ENCODE measurements around the gene SHOC2.

SHOC2 gene

GRCh38 chr10:110947061-110947595 lies 27.7 kb downstream of the SHOC2 start:
- DNase-seq, result no peak

GRCh38 chr10:110951381-110951780 lies 32.0 kb downstream of the SHOC2 start:
- DNase-seq, result no peak

DNA sequence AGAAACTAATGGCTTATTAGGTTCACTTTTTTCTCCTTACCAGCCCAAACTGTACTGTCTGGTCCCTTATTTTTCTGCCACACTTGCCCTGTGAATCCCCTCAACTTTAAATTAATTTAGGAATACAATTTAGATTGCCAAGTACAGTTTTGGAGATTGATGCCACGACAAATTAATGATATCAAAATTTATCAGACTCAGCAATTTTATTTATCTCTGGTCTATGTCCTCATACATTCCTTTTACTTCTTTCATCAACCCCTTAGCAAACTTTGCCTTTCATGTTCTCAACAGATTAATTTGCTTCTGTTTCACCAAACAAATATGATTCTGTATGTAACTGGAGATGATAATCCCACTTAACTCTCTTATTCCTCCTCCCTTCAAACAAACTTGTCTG lies 38.2 kb downstream of the SHOC2 start:
- DNase-seq, result no peak

DNA sequence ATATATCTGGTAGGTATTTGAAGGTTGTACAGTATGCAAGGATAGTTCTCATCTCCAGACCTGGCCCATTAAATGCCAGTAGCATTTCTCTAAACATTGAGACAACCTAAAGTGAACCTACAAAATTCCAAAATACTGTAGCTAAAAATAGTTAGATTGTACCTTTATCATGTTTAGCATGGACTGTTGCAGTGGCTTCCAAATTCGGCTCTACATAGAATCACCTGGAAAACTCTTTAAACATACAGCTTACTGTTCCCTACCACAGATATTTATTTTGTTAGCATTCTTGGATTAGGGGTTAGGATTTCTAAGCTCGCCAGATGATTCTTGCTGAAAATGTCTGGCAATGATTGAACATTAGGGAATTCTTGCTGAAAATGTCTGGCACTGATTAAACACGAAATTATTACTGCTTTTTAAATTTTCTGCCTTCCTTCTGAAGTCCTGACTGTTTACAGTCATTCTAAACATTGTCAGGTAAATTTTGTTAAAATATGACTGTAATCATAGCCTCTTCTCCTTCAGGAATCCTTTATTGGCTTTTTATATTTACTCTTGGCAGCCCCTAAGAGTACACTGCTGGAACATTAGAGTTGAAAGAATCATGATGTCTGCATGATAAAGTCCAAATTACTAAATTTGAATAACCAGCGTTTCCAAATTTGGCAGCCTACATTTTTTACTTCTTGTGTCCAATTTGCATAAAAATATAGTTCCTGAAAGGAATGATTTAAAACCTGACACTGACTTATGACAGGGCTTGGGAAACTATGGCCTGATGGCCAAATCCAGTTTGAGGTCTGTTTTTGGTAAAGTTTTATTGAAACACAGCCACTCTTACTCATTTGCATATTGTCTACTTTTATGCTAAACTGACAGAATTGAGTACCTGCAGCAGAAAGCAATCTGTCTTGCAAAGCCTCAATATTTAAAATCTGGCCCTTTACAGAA lies 40.3 kb downstream of the SHOC2 start:
- DNase-seq, result no peak

- DNase-seq, result no peak
These were observed 40.9 kb downstream of the SHOC2 start for GRCh38 chr10:110960333-110960712.

- no peak for DNase-seq
These were observed 43.0 kb downstream of the SHOC2 start for GRCh38 chr10:110962443-110962842.

DNA sequence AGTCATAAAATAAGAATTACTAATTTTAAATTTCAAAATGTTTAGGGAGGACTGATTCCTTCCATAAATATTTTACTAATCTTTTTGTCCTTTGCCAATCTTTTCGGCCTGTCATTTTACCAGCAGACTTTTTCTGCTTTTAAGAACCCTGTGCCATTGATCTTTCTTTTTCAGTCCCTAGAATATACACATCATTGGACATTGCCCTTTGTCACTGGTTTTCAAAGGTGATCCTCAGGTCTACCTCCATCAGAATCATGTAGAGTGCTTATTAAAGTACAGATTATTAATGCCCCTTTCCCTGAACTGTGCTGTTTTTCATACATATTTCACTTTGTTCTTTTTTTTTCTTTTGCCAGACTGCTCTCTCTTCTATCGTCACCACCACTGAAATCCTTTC lies 43.8 kb downstream of the SHOC2 start:
- no peak for DNase-seq

GRCh38 chr10:110964681-110965080 lies 45.3 kb downstream of the SHOC2 start:
- DNase-seq, result no peak

- no peak for DNase-seq
These were observed 45.8 kb downstream of the SHOC2 start for GRCh38 chr10:110965216-110965615.

- no peak for DNase-seq
These were observed 46.7 kb downstream of the SHOC2 start for GRCh38 chr10:110966146-110966545.

DNA sequence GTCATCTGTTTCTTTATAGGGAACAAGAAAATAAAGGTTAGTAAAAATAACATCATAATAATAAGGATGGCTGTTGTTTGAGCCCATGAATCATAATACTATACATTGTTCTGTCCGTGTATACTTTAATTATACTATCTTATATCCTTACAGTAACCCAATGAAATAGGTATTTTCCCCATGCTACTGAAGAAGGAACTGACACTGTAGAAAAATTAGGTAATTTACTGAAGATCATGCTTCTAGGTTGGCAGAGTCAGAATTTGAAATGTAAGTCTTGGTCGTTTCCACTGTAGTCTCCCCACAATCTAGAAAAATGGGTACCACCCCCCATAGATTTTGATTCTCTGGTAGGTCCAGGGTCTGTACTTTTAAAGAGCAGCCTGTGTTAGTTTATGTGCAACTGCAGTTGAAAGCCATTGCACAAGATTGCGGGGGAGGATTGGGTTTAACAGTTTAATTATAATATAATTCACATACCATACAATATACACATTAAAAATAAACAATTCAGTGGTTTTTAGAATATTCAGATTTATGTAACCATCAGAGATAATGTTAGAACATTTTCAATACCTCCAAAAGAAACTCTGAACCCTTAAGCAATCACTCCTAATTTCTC lies 47.7 kb downstream of the SHOC2 start:
- peak; percentile 15 for DNase-seq

DNA sequence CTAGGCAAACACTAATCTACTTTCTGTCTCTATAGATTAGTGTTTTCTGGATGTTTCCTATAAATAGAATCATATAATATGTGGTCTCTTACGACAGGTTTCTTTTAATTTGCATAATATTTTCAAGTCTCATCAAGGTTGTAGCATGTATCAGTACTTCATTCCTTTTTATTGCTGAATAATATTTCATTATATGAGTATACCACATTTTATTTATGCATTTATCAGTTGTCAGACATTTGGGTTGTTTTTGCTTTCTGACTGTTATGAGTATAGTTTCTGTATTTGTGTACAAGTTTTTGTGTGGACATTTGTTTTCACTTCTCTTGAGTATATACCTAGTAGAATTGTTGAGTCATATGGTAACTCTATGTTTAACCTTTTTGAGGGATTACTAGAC lies 48.2 kb downstream of the SHOC2 start:
- DNase-seq, result no peak

- DNase-seq, result no peak
These were observed 49.8 kb downstream of the SHOC2 start for GRCh38 chr10:110969183-110969582.

DNA sequence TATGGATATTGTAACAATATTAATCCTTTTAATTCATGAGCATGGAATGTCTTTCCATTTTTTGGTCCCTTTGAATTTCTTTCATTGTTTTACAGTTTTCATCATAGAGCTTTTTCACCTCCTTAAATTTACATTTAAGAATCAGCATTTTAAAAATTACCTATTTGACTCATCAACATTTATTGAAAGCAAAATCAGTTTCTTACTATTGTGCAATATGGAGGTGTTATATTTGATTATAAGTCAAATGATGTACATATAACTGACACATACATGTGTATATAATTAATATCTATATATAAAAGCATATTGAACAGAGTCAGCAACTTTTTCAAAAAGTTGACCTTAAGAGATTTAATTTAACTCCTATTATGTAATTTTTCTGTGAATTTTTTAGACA lies 52.2 kb downstream of the SHOC2 start:
- DNase-seq, result no peak

GRCh38 chr10:110972231-110973134 lies 53.1 kb downstream of the SHOC2 start:
- no peak for DNase-seq

DNA sequence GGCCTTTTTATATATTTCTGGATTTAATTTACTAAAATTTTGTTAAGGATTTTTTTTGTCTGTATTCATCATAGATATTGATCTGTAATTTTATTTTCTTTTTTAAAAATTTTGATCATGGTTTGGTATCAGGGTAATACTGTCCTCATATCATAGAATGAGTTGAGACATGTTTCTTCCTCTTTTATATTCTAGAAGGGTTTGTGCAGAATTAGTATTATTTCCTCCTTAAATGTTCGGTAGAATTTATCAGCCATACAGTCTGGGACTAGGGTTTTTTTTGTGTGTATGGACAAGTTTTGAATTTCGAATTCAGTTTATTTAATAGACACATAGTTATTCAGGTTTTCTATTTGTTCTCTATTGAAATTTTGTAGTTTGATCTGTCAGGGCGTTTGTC lies 54.0 kb downstream of the SHOC2 start:
- DNase-seq, result no peak

- no peak for DNase-seq
These were observed 57.2 kb downstream of the SHOC2 start for GRCh38 chr10:110976577-110976976.

DNA sequence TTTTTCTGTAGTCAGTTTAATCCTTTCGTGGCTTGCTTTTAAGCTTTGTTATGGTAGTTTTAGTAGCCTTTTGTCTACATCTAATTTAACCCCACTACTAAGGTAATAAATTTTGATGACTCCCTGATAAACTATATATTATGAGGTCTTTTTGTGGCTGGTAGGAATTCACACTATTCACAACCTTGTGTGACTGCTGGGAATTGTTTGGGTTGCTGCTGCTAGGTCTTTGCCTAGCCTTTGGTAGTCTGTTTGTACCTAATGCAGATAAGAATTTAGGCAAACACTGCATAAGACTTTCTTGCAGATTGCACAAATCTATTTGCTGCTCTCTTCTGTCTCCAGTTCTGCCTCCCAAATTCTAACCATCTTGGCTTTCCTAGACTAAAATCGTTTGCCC lies 58.3 kb downstream of the SHOC2 start:
- no peak for DNase-seq

DNA sequence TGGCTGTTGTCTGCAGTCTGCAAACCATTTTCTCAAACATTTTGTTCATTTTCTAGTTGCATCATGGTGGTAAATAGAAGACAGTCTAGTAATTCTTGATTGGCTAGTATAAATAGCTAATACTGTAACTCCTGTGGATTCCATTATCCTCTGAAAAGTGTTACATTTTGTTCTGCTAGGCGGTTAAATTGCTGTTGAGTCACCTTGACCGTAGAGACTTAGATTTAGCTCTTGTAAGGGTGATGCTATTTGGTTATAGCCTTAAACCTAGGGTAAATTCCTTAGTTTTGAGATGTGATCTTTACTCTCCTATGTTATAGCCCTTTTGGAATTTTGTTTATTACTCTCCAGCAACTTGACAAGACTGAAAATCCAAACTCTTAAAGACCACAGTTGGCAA lies 58.8 kb downstream of the SHOC2 start:
- no peak for DNase-seq

DNA sequence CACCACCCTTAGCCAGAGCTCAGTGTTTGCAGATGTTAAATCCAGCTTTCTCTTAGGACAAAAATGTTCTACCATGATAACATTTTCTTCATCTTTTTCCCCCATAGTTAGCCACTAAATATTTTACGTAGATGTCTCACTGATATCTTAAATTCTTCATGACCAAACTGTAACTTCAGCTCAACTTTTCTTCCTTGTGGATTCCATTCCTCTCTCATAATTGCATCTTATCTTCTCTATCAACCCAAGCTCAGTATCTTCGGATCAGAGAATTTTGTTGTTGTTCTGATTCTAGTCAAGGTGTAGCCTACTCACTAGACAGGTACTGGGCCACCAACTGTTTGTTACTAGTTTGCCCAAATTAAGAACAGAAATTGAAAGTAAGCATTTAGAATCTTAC lies 60.2 kb downstream of the SHOC2 start:
- no peak for DNase-seq

DNA sequence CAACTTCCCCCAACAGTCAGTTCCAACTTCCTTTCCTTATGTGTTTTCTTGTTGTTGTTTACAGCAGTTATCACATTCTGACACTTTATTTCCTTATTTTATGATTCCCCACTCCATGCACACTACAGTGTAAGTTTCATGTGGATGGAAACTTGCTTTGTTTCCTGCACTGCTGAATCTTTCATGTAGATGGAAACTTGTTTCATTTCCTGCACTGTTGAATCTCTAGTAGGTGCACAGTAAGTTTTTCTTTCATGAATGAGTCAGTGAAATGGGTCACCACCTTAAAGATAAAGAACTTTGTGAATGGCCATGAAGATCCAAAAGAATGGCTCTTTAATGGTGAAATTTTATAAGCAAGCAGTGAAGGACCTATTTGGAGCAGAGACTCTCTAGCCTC lies 61.4 kb downstream of the SHOC2 start:
- no peak for DNase-seq

DNA sequence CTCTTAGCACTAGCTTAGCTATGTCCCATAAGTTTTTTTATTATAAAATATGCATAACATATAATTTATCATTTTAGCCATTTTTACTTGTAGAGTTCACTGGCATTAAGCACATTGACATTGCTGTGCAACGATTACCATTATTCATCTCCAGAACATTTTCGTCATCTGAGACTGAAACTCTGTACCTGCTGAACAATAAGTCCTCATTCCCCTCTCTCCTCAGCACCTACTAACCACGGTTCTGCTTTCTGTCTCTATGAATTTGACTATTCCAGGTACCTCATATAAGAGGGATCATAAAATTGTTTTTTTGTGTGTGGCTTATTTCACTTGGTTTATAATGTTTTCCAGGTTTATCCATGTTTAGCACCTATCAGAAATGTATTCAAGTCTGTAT lies 64.1 kb downstream of the SHOC2 start:
- DNase-seq, result no peak

Measured in OCI-M1 (cell line).